NCI-H2196 treated with DMSO at 0.1 percent for 48 hours (cell line): ENCODE data around the gene GALNTL6.

Experiments used
- DNase-seq: peaks from one replicate; lab custom pipeline; 2025; ENCODE audit not compliant: unreplicated experiment; lab: John Stamatoyannopoulos, UW

GALNTL6 gene

DNA sequence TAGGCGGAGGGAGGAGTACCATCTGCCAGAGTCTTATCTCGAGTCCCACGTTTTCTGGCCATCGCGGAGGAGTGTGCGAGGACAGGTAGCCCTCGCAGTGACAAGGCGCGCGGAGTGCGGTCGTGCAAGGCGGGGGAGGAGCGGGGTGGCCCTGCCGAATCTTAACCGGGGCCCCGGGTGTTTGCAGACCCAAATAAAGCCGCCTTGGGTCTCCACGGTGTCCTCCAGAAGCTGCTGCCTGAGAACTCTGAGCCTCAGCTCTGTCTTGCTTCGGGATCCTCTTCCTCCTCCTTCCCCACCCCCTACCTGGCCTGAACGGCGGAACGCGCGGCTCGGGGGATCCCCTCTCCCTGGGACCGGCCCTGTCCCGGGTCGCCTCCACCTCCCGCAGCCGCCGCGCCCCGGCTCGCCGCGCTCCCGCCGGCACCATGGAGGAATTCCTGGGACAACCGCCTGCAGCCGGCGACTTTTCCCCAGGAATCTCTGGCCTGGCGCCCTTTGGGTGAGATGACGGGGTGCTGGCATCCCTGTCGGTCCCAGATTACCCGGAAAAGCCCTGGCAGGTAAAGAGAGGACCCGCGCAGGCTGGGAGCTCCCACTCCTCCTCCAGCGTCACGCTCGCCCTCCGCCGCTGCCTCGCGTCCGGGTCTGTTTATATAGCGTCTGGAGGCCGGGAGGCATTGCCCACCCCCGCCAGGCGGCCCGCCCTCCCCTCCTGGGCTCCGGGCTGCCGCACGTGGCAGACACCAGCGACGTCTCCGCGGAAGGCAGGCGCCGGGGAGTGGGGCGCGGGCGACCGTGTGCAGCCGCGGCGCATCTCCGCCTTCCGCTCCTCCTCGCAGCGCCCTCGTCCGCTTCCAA lies at the start of gene GALNTL6:
GALNTL6 (plus strand) TSS at position 740 of the 861 bp plus-strand sequence.
- no peak for DNase-seq

DNA sequence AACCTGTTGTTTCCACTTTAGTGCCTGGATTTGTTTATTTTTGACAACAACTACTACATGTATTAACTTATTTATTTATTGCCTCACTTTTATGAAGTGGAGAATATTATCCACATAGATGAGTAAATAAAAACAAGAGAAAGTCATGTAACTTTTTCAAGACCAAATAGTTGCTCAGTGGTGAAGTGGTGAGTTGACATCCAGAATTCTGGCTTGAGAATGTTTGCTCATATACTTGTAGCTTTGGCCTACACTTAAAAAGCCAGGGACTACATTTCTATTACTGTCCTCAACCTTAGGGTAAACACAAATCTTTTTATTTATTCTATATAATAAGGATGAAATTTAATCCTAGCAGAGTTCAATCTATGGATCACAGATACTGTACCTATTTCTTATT lies 47.7 kb upstream of the GALNTL6 start:
- DNase-seq: no peak

DNA sequence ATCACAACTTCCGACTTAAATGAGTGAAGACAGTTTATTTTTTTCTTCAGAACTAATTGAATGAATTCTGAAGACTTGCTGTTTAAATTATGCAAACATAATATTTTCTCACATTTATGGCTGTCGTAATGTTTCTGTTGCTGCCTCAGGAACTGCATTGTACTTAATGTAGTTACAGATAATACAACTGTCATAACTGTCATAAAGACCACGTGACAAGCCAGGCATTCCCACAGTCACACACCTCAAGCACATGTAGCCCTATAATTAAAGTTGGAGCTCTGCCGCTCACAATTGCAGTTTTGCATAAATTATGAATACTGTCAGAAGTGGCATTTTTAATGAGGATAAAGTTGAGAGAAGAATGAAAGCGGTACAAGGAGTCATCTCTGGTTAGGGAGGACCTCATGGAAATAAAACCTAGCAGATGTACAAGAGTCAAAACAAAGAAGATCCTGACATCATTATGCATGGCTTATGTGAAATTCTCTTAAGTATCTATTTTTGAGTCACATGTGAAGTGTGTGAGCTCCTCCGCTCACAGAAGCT lies 38.5 kb upstream of the GALNTL6 start:
- no peak for DNase-seq

DNA sequence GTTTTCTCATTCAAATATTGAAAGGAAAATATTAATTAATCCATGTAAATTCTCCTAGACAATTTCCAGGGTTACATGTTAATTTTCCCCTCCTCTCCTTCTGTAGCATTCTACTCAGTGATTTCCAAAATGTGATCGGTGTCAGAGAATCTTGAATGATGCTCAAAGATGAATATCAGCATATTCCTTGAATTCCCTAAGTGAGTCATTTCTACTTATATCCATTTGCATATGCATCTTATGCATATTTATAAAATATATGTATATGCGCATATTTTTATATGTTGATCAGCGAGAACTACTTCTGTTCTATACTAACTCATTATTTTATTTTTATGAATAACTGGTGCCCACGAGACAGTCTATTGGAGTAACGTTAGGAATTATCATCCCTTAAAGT lies 33.9 kb upstream of the GALNTL6 start:
- DNase-seq: no peak

DNA sequence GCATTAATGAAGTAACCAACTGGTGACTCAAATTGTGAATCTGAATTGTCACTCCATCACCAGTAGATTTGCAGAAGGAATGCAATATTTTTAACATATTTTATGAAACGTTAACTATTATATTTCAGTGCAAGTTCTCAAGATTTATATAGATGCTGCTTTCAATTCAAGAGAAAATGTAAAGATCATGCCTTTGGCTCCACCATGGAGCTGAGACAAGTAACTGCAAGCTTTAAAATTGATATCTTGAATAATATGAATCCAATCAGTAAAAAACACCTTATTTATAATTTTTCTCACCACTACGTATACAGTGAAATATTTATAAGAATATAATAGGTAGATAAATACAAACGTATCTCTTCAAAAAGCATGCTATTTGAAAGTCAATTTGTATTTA lies 27.8 kb upstream of the GALNTL6 start:
- DNase-seq: no peak

DNA sequence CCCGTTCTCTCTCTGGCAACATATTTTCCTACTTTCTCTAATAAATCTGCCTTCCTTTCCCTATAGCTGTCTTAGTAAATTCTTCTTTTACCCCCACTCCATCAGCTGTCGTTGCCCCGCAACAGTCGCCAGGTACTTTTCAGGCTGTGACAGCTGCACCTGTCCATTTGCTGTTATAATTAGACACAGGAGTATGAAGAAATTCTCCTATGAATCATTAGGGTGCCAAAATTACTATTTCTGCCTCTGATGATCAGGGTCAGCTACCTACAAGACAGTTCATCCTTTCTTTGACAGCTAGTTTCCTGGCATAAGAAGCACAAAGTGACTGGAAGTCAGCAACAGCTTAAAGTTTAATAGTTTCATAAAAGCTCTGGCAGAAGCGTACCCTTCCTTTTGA lies 19.5 kb upstream of the GALNTL6 start:
- DNase-seq: no peak

DNA sequence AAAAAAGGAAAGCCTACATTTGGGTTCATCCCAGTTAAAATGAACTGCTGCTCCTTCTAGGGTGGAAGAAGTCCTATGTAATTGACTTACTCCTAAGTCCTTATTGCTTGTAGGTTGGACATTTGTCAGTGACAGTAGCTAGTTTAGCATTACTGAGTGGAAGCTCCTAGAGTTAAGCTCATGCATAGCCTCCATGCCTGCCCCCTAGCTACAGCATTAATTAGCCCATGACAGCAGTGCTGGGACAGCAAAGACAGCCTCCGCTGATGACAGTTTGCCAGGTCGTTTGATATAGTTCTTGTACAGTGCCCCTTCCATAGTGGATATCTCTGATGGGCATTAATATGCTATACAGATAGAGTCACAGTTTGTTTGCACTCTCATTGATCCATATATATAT lies 18.7 kb upstream of the GALNTL6 start:
- no peak for DNase-seq

DNA sequence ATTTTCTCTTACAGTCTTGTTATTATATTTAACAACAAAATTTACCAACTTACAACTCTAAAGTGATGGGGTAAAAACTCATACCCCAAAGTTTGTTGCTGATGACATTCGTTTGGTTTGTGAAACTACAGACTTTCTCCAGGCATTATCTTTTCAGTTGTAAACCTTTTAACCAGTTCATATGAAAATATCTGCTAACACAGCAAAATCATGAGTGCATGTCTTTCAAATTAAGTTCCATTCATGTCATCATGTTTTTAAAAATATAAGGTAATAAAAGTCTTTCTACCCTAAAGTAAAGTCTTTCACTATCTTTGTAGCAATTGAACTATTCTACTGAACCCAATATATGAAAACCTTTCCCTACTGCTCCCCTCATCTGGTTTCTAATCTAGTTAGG lies 3.4 kb upstream of the GALNTL6 start:
- DNase-seq: no peak

DNA sequence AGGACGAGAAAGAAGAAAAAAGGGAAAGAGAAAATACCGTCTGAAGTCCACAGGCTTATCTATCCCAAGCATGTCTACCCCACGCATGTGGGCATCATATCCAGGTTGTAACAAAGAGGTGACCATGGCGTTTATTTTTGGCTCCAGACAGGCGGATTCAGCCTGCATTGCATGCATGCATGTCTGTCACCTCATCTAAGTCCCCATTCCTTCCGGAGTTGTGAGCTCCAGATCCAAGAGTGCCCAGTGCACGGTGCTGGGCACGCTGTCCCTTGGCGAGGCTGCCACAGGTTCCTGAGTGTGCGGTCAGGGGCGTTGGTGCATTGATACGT lies 905 bp upstream of the GALNTL6 start:
- no peak for DNase-seq

DNA sequence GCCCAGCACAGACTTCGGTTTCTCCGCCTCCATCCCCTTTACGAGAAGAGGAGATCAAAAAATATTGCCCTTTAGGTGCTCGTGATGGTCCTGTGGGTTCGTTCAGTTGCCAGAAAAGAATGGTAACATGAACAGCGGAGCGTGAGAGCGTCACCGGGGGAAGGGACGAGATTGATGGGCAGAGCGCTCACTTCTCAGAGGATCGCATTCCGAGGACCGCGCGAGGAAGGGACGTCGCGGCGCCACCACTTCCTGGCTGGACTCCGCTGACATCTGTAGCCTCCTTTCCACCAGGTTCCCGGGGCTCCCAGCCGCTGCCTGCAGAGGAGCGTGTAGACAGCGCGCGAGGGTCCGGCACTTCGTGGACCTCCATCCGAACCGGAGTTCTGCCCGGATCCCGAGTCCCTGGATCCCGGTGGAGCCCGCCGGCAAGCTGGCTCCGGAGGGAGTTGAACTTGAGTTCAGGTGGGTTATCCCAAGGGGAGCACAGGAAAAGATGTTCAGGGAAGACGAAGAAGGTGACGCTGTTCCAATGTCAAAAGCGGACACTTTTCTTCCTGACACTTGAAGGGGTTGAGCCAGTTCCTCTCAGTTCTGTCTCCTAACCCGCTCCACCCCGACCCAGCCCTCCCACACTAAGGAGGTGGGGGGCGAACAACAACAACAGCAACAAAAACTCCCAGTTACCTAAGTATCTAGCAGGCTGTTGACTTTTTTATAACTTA lies 484 bp downstream of the GALNTL6 start:
- DNase-seq: no peak

DNA sequence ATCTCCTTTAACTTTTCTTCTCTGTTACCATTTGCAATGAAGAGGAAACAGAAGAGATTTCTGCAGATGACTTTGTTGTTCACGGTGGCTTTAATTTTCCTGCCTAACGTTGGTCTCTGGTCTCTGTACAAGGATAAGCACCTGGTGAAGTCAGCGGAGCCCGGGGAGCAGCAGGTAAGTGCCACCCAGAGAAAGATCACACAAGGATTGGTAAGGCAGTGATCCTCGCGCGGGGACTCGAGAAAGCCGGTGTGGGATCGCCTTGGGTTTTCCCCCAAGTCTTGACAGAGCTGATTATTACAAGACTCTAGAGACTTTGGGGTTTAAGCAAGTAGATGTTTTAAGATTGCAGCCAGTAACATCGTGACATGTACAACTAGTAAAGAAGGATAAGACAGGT lies 1.3 kb downstream of the GALNTL6 start:
- DNase-seq: no peak

DNA sequence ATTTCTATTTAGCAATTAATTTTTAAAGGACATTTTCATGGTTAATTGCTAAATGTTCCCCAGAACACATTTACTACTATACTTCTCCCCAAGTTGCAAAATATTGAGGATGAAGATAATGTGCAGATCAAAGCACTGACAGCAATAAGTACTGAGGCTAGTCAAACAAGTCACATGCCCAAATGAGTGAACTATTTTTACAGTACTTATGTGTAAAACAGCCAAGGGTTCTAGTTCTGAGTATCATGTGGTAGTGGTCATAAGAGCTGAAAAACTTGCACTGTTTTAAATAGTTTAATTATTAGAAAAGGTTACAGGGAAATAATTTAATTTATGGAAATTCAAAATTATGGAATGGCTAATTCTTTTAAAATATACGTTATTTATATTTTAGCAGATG lies 3.8 kb downstream of the GALNTL6 start:
- no peak for DNase-seq

DNA sequence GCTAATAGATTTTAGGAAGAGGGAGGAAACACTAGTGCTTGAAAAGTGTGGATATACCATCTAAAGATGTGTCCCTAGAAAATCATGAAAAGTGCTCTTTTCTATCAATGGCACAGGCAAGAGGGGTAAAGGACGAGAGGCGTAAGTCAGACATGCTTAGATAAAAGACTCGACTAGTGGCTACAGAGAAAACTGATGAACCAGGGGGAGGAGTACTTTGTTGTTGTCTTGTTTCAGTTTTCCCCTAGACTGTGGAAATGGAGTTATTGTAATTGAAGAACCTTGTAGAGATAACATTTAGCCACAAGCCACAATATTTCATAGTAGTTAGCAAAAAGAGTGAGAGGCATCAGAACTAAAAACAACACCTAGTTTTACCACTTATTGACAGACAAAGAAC lies 21.4 kb downstream of the GALNTL6 start:
- no peak for DNase-seq

DNA sequence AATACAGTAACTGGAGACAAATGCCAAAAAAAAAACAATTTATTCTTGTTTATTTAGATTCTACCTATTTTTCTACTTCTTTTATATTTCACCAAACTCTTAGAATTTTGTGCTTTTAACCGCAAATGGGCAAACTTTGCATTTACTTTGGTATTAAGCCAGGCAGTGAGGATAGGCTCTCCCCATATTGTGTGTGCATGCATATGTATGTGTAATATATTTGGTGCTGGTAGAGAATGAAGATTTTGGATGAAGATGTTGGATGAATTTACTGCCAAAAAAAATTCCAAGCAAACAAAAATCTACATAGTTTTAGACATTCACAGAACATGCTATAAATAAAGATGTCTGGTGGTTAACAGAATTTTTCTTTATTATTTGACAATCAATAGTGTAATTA lies 30.3 kb downstream of the GALNTL6 start:
- no peak for DNase-seq

DNA sequence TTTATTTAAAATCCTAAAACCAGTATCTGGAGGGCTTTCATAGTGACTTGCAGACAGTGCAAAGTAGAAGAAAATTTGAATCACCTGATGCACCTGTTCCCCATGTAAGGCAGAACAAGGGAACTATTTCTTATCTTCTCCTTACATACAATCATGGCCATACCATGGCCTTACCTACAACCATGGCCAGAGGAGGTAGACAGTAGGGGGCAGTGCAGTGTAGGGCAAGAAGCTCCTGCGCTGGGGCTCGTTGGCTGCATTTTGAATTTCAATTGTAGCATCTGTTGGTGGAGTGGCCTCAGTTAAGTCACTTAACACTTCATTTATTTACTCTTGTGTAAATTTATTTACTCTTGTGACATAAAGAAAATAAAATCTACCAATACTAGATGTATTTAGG lies 33.0 kb downstream of the GALNTL6 start:
- DNase-seq: no peak

DNA sequence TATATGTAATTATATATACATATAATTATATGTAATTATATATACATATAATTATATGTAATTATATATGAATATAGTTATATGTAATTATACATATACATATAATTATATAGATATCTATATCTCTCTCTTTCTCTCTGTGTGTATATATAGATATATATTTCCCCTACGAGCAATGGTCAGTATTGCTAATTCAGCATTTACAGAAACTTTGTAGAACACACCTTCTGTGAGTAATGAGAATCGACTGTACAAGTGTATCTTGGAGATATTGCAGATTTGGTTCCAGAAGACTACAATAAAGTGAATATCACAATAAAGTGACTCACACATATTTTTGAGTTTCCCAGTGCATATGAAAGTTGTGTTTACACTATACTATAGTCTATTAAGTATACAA lies 33.7 kb downstream of the GALNTL6 start:
- no peak for DNase-seq

DNA sequence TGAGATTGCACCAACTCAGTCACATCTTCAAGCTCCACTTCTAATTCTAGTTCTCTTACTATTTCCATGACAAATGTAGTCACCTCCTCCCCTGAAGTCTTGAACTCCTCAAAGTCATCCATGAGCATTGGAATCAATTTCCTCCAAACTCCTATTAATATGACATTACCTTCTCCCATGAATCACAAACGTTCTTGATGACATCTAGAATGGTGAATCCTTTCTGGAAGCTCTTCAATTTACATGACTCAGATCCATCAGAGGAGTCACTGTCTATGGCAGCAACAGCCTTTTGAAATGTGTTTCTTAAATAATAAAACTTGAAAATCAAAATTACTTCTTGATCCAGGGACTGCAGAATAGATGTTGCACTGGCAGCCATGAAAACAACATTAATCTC lies 34.5 kb downstream of the GALNTL6 start:
- DNase-seq: no peak

DNA sequence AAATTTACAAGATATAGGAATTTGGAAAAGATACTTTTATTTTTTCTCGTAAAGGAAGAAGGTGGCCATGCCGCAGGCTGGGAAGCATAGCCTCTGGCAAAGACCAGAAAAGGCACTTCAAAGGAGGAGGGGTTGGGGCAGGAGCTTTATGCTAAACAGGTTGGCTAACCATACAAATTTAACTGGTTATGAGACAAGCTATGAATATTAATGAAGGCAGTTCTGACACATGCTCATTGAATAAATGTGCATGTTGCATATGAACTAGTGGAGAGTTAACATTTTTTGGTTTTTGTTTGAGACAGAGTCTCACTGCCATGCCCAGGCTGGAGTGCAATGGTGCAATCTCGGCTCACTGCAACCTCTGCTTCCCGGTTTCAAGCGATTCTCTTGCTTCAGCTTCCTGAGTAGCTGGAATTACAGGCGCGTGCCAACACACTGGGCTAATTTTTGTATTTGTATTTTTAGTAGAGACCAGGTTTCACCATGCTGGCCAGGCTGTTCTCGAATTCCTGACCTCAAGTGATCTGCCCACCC lies 36.5 kb downstream of the GALNTL6 start:
- no peak for DNase-seq

DNA sequence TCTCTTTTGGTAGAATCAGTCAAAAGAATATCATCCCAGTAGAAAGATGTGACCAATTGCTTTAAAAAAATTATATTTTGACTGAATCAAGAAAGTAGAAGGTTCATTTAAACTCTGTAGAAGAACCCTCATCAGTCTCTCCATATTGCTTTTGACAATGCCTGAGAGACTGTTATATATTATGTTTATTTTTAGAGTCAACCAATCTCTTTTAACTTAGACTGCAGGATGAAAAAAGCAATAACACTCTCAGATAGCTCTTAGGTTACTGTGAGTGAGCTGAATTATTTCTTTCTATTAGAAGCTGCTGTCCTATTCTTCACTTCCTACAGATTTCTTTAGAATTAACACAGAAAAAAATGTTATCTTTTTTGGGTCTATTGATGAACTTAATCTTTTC lies 38.1 kb downstream of the GALNTL6 start:
- DNase-seq: no peak

DNA sequence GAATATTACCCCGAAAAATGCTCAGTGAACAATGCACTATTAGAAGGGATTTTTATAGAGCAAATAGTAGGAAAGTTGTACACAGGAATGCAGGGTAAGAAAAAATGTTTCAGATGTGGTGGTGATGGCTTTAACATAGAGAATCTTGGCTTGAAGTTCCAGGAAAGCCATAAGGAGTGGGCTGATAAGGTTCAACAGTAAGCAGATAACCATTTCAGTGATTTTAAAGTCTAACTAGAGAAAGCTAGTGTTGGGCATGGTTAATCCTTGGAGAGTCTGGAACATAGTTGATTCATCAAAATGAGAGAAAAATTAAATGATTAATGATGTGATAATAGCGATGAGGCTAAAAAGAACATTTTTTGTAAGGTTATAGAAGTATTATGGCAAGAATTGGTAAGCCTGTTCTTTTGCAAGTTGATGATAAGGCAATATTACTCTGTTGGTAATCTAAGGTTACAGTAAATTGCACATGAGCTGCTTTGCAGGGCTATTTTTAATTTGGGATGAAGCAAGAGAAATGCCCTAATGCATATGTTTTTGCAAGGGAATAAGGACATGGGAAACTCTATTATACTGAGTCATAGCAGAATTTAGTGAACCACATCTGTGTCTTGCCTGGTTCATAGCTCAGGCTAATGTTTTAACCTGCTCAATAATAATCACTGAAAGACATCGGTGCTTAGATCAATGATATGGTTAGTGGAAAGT lies 44.3 kb downstream of the GALNTL6 start:
- no peak for DNase-seq

DNA sequence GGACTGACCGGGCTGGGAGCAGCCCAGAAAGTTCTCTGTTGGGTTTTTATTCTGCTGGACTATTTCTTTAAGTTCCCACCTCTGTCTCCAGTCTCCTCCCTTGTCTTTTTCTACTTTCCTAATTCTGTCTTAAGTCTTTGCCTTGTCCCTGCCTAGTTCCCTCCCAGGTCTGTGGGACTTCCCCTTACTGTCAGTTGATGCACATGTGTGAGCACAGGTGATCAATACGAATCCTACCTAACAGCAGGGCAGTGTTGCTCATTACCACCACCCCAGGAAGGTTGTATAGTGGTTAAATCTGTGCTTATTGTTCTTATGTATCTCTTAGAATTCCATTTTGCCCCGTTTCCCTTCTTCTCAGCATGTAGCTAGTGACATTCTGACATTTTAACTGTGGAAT lies 62.1 kb downstream of the GALNTL6 start:
- DNase-seq: no peak

DNA sequence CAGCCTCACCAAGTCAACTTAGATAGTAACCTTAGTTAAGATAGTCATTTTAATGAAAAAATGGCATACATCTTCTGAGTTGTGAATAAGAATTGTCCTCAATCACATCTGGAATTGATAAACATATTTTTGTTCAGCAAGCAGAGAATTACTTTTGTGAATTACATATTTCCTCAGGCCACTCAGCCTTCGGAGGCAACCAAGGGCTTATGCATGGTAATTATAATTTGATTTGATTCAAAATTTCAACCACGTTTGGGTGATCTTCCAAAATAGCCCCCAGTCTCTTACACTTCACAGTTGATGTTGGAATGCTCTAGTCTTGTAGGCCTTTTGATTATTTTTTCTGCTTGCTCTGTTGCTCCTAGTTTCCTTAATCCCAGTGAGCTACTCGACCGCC lies 63.4 kb downstream of the GALNTL6 start:
- no peak for DNase-seq
